Heart left ventricle (tissue), 13 donors: ENCODE measurements around the gene EML6.

Experiments used
- POLR2A ChIP-seq, 2 donors: fragments of 450-650 bp; IDR thresholded peaks; one replicate each; pipeline ENCODE4 v1.6.1; 2017; ENCODE audit warnings: antibody characterized with exemption in 2 of 2, mild to moderate bottlenecking in 2 of 2, moderate library complexity in 2 of 2
- TF ChIP-seq, protein P1 (sequence below), 12 donors: fragments of 200-600 bp; sonication (generic) in 4 of 12; IDR thresholded peaks; one replicate each; pipeline versions ENCODE4 v1.5.0 to v1.8.0; 2018 to 2022; ENCODE audit warnings: antibody characterized with exemption in 12 of 12, mild to moderate bottlenecking in 5 of 12
- donor health status: ischemic (EF 13 %, LVEDD 7.1; RV severe dilation, severe dysfunction).
- donor health status: DM: no; HTN: yes; CAD: no.
- donor health status: DM: no; HTN: no; CAD: no.
- donor health status: ischemic (EF 25% LVEDD 6.9; RV normal size, moderate dysfunction).
- donor health status: ischemic (EF 25% LVEDD 5.7; RV mildly dilated, moderate dysfunction).
- donor health status: ischemic (EF 35%, LVEDD 5.7; RV mildly dilated, moderate dysfunction).
- donor health status: nonischemic (EF 11% LVEDD 7.7; RV severe dilation, severe dysfunction).
- donor health status: DM: yes; HTN: yes; CAD: no.
- donor health status: PGD.
- donor health status: ischemic (EF 29% LVEDD 5.4; RV normal size, mild dysfunction).
- donor health status: nonischemic (EF 23%, LVEDD 6.1; RV moderate dilation, normal function).

DNA sequence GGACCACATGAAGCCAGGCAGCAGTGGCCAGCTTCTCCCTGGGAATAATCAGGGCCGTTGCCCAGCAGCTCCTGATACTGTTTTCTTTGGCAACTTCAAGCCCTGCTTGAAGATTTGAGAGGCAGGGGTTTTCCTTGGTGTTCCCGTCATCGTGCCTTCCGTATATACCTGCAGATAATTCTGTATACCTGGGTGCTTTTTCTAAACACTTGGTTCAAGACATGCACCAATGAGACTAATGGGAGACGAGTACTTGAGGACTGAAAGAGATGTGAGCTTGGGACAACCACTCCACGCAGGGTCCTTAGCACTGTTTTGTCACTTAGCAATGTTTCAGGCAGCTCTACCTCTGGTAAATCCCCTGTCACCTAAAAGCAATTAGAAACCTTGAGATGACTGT lies 208.0 kb downstream of the EML6 start:
- TF ChIP-seq, protein P1, sequence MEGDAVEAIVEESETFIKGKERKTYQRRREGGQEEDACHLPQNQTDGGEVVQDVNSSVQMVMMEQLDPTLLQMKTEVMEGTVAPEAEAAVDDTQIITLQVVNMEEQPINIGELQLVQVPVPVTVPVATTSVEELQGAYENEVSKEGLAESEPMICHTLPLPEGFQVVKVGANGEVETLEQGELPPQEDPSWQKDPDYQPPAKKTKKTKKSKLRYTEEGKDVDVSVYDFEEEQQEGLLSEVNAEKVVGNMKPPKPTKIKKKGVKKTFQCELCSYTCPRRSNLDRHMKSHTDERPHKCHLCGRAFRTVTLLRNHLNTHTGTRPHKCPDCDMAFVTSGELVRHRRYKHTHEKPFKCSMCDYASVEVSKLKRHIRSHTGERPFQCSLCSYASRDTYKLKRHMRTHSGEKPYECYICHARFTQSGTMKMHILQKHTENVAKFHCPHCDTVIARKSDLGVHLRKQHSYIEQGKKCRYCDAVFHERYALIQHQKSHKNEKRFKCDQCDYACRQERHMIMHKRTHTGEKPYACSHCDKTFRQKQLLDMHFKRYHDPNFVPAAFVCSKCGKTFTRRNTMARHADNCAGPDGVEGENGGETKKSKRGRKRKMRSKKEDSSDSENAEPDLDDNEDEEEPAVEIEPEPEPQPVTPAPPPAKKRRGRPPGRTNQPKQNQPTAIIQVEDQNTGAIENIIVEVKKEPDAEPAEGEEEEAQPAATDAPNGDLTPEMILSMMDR (IDR thresholded peaks at IDR 0.05): no peak
- no peak for TF ChIP-seq POLR2A (IDR thresholded peaks at IDR 0.05)
